Astrocyte (in vitro differentiated cells and primary cell): ENCODE data around the gene HDHD2. TPM values are rescaled to one million over a fixed set of nuclear protein-coding genes. Genes with fewer than 3 reads are reported as not detected.

Experiments
- DNase-seq: peaks from one replicate; pipeline ENCODE4 v3.0.0-alpha.2; 2010; ENCODE audit warnings: low read depth
- FAIRE-seq: peaks from 2 replicates; lab custom pipeline; 2011; peaks lifted over from hg19 to GRCh38; lab: Jason Lieb, UNC
- H2AFZ ChIP-seq: 2 replicates; pipeline ENCODE4 v1.6.0; 2012; ENCODE audit warnings: low read depth, low read length, inconsistent platforms
- H3K27ac ChIP-seq: 2 replicates; pipeline ENCODE4 v1.5.1; 2011; ENCODE audit warnings: low read depth, low read length, inconsistent platforms
- H3K27me3 ChIP-seq: 2 replicates; pipeline ENCODE4 v1.6.0; 2011; ENCODE audit warnings: low read length, inconsistent platforms; ENCODE audit not compliant: insufficient read depth
- H3K36me3 ChIP-seq: 2 replicates; pipeline ENCODE4 v1.5.1; 2011; ENCODE audit warnings: low read length, inconsistent platforms; ENCODE audit not compliant: insufficient read depth
- H3K4me1 ChIP-seq: 2 replicates; pipeline ENCODE4 v1.5.1; 2011; ENCODE audit warnings: low read length, inconsistent platforms; ENCODE audit not compliant: insufficient read depth
- H3K4me2 ChIP-seq: 2 replicates; pipeline ENCODE4 v1.6.0; 2012; ENCODE audit warnings: low read length, inconsistent platforms
- H3K4me3 ChIP-seq: 2 replicates; pipeline ENCODE4 v1.5.1; 2011; ENCODE audit warnings: low read depth, mild to moderate bottlenecking, low read length, inconsistent platforms; ENCODE audit not compliant: insufficient read depth
- H3K79me2 ChIP-seq: 2 replicates; pipeline ENCODE4 v1.6.0; 2012; ENCODE audit warnings: mild to moderate bottlenecking, low read length, inconsistent platforms; ENCODE audit not compliant: insufficient read depth
- H3K9ac ChIP-seq: 2 replicates; pipeline ENCODE4 v1.6.0; 2012; ENCODE audit warnings: mild to moderate bottlenecking, low read length, inconsistent platforms
- H3K9me3 ChIP-seq: 2 replicates; pipeline ENCODE4 v1.5.1; 2012; ENCODE audit warnings: low read depth, mild to moderate bottlenecking, low read length, inconsistent platforms; ENCODE audit not compliant: insufficient read depth
- H4K20me1 ChIP-seq: 2 replicates; pipeline ENCODE4 v1.6.0; 2012; ENCODE audit warnings: low read length, inconsistent platforms; ENCODE audit not compliant: insufficient read depth
- H3K27ac Mint-ChIP-seq: one replicate; pipeline ENCODE4 v1.8.0; 2021; ENCODE audit warnings: mild to moderate bottlenecking, mixed read lengths; ENCODE audit not compliant: unreplicated experiment
- H3K27me3 Mint-ChIP-seq: one replicate; pipeline ENCODE4 v1.8.0; 2021; ENCODE audit warnings: low read depth, mixed read lengths; ENCODE audit not compliant: unreplicated experiment
- H3K36me3 Mint-ChIP-seq: one replicate; pipeline ENCODE4 v1.8.0; 2021; ENCODE audit warnings: low read depth, mixed read lengths; ENCODE audit not compliant: unreplicated experiment
- H3K4me1 Mint-ChIP-seq: one replicate; pipeline ENCODE4 v1.8.0; 2021; ENCODE audit warnings: low read depth, mixed read lengths; ENCODE audit not compliant: unreplicated experiment
- H3K4me3 Mint-ChIP-seq: one replicate; pipeline ENCODE4 v1.8.0; 2021; ENCODE audit warnings: mild to moderate bottlenecking, moderate library complexity, mixed read lengths; ENCODE audit not compliant: unreplicated experiment
- H3K9me3 Mint-ChIP-seq: one replicate; pipeline ENCODE4 v1.8.0; 2021; ENCODE audit warnings: mild to moderate bottlenecking, mixed read lengths; ENCODE audit not compliant: unreplicated experiment
- EZH2 ChIP-seq: IDR thresholded peaks from 2 replicates; pipeline ENCODE4 v1.6.1; 2012; ENCODE audit warnings: mild to moderate bottlenecking, low read length, inconsistent platforms; ENCODE audit not compliant: insufficient read depth
- total RNA-seq: library from RNA; stranded (reverse); gene quantifications from 2 replicates; pipeline ENCODE4 v1.2.1, GENCODE V29; 2021
- TF ChIP-seq, protein P1 (sequence below): IDR thresholded peaks from 2 replicates; pipeline ENCODE4 v1.5.1; 2011; ENCODE audit warnings: low read depth, mild to moderate bottlenecking, inconsistent platforms, low read length, moderate library complexity; ENCODE audit not compliant: insufficient read depth

HDHD2 gene
- total RNA-seq, 1 donor from 2014 or later = 23.5 TPM

DNA sequence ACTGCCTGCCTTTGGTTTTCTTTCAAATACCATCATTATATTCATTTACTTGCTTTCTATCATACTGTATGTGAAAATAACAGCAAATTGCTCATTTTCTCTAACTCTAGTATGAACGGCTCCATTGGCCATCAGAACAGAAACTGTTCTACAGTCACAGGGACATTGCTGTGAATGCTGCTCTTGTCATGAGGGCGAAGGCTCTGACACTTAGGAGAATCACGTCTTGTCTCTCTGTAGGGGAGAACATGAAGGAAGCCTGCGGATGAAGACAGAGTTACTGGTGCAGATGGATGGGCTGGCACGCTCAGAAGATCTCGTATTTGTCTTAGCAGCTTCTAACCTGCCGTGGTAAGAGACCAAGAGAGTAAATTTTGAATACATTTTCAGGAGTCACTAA, 73.2 kb downstream of the HDHD2 start:
- Mint-ChIP-seq H3K9me3 (no peaks in the 10 kb centered on the region), H3K4me1 (peaks cover 28% of the 10 kb centered on the region), H3K27ac (no peak overlapping the region), H3K36me3 (peaks cover 6% of the 10 kb centered on the region), H3K4me3 (no peak overlapping the region), H3K27me3 (no peaks in the 10 kb centered on the region)
- DNase-seq (no peak), FAIRE-seq (no peak)
- Histone ChIP-seq H3K4me3 (no peak overlapping the region), H3K4me1 (no peaks in the 10 kb centered on the region), H4K20me1 (no peaks in the 10 kb centered on the region), H3K27me3 (no peaks in the 10 kb centered on the region), H2AFZ (no peak overlapping the region), H3K9me3 (no peaks in the 10 kb centered on the region), H3K36me3 (no peaks in the 10 kb centered on the region), H3K4me2 (no peak overlapping the region), H3K27ac (no peak overlapping the region), H3K9ac (no peak overlapping the region), H3K79me2 (no peaks in the 10 kb centered on the region)
- TF ChIP-seq, protein P1, sequence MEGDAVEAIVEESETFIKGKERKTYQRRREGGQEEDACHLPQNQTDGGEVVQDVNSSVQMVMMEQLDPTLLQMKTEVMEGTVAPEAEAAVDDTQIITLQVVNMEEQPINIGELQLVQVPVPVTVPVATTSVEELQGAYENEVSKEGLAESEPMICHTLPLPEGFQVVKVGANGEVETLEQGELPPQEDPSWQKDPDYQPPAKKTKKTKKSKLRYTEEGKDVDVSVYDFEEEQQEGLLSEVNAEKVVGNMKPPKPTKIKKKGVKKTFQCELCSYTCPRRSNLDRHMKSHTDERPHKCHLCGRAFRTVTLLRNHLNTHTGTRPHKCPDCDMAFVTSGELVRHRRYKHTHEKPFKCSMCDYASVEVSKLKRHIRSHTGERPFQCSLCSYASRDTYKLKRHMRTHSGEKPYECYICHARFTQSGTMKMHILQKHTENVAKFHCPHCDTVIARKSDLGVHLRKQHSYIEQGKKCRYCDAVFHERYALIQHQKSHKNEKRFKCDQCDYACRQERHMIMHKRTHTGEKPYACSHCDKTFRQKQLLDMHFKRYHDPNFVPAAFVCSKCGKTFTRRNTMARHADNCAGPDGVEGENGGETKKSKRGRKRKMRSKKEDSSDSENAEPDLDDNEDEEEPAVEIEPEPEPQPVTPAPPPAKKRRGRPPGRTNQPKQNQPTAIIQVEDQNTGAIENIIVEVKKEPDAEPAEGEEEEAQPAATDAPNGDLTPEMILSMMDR = no peak
- no peak for TF ChIP-seq EZH2

DNA sequence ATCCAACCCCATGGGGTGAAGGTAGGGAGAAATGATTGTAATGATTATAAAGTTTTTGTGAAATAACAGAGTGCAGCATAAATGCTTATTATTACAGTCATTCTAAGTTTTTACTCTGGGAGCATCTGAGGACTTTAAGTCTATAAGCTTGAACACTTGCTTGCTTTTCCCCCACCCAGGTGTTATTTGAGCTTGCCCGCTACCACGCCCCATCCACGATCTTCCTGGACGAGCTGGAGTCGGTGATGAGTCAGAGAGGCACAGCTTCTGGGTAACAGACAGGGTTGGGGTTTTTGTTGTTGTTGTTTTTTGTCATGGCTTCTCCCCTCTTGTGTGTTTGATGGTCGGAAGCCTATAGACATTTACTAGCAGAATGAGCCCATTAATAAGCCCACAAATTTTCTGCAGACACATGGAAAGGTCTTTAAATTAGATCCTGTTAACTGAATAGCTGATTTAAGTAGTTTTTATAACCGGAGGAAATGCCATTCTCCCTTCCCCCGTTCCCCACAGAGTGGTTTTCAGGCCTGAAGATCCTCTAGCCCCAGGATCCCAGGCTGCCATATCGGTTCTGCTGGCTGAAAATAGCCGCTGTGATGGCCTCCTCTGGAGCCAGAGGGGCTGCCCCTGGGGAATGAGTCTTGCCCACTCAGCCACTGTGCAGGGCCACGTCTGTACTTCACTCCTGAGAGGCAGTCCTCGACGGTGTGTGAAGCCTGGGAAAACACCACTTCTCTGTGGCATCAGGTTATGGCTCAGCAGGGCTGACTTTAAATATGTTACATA, 75.0 kb downstream of the HDHD2 start:
- Mint-ChIP-seq H3K9me3 (no peaks in the 10 kb centered on the region), H3K4me1 (peaks cover 28% of the 10 kb centered on the region), H3K27ac (peak overlapping the region; percentile 80), H3K4me3 (no peak overlapping the region), H3K36me3 (peaks cover 6% of the 10 kb centered on the region), H3K27me3 (no peaks in the 10 kb centered on the region)
- Histone ChIP-seq H4K20me1 (no peaks in the 10 kb centered on the region), H3K4me2 (peak overlapping the region; percentile 48), H3K4me1 (no peaks in the 10 kb centered on the region), H3K9ac (no peak overlapping the region), H3K27ac (no peak overlapping the region), H3K36me3 (no peaks in the 10 kb centered on the region), H3K4me3 (no peak overlapping the region), H2AFZ (peak overlapping the region; percentile 45), H3K27me3 (no peaks in the 10 kb centered on the region), H3K79me2 (no peaks in the 10 kb centered on the region), H3K9me3 (no peaks in the 10 kb centered on the region)
- DNase-seq = peak; percentile 5
- TF ChIP-seq EZH2 = no peak
- TF ChIP-seq, protein P1 = no peak
- no peak for FAIRE-seq

DNA sequence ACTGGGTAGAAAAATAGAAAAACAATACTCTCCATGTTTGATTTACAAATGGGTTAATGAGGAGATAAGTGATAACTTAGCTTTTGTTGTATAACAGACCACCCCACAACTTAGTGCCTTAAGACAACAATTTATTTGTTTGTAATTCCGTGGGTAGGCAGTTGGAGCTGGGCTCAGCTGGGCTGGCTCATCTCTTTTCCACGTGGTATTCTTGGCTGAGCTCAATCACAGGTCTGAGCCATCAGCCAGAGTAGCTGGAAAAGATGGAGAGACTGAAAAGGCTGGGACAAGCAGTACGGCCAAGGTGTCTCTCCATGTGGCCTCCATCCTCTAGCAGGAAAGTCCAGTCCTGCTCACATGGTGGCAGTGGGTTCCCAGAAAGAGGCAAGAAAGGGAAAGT, 82.7 kb downstream of the HDHD2 start:
- Mint-ChIP-seq H3K27ac (no peak overlapping the region), H3K9me3 (no peaks in the 10 kb centered on the region), H3K4me3 (no peak overlapping the region), H3K4me1 (peaks cover 7% of the 10 kb centered on the region), H3K27me3 (no peaks in the 10 kb centered on the region), H3K36me3 (peaks cover 4% of the 10 kb centered on the region)
- TF ChIP-seq, protein P1 = no peak
- TF ChIP-seq EZH2 = no peak
- Histone ChIP-seq H3K27me3 (no peaks in the 10 kb centered on the region), H3K4me3 (no peak overlapping the region), H3K4me2 (no peak overlapping the region), H3K27ac (no peak overlapping the region), H3K9ac (no peak overlapping the region), H3K79me2 (no peaks in the 10 kb centered on the region), H3K4me1 (no peaks in the 10 kb centered on the region), H2AFZ (no peak overlapping the region), H3K9me3 (no peaks in the 10 kb centered on the region), H4K20me1 (no peaks in the 10 kb centered on the region), H3K36me3 (no peaks in the 10 kb centered on the region)
- no peak for FAIRE-seq
- no peak for DNase-seq
